Esophagus squamous epithelium (tissue), 4 donors: ENCODE measurements around the gene LYRM2.

ENCODE experiments used
- POLR2A ChIP-seq, 4 donors: fragments of 450-650 bp; IDR thresholded peaks; one replicate each; pipeline ENCODE4 v1.6.1; 2017; ENCODE audit warnings: antibody characterized with exemption in 4 of 4, mild to moderate bottlenecking in 4 of 4, moderate library complexity in 3 of 4
- TF ChIP-seq, protein P1 (sequence below), 6 experiments: fragments of 450-650 bp in 4 of 6; fragments of 200-600 bp in 2 of 6; sonication (generic) in 2 of 6; IDR thresholded peaks; one replicate each; pipeline ENCODE4 v1.5.1; 2016 to 2019; ENCODE audit warnings: antibody characterized with exemption in 6 of 6, mild to moderate bottlenecking in 4 of 6, moderate library complexity in 4 of 6

DNA sequence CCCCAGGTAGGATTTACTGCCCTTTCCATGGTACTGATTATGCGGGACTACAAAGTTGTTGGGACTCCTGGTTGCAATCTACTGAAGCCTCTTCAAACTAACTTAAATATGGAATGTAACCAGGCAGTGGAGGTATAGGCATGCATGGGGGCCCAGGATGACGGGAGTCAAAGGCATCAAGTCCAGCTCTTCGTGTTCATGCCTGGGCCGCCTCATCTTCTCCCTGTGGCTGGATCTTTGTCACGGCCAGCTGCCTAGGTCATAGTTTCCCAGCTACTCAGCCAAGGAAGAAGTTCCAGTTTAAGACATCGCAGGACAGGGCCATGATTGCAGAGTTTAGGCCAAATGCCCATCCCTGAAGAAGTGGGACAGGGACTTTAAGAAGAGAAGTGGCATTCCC, 20.5 kb downstream of the LYRM2 start:
- TF ChIP-seq, protein P1, sequence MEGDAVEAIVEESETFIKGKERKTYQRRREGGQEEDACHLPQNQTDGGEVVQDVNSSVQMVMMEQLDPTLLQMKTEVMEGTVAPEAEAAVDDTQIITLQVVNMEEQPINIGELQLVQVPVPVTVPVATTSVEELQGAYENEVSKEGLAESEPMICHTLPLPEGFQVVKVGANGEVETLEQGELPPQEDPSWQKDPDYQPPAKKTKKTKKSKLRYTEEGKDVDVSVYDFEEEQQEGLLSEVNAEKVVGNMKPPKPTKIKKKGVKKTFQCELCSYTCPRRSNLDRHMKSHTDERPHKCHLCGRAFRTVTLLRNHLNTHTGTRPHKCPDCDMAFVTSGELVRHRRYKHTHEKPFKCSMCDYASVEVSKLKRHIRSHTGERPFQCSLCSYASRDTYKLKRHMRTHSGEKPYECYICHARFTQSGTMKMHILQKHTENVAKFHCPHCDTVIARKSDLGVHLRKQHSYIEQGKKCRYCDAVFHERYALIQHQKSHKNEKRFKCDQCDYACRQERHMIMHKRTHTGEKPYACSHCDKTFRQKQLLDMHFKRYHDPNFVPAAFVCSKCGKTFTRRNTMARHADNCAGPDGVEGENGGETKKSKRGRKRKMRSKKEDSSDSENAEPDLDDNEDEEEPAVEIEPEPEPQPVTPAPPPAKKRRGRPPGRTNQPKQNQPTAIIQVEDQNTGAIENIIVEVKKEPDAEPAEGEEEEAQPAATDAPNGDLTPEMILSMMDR (IDR thresholded peaks at IDR 0.05): no peak
- no peak for TF ChIP-seq POLR2A (IDR thresholded peaks at IDR 0.05)
